Liver (tissue), 9 donors: ENCODE results near the gene MMP13. TPM values are rescaled to one million over a fixed set of nuclear protein-coding genes. Genes with fewer than 3 reads are reported as not detected.

ENCODE experiments used
- DNase-seq: peaks from one replicate; pipeline ENCODE4 v3.0.0-alpha.2; 2017; ENCODE audit warnings: low spot score
- H3K27ac ChIP-seq, 2 donors: one replicate each; pipeline ENCODE4 v1.7.0; 2013; ENCODE audit warnings: inconsistent platforms in 2 of 2, low read length in 2 of 2, control low read depth in 1 of 2, low read depth in 1 of 2, mild to moderate bottlenecking in 1 of 2
- H3K27me3 ChIP-seq, 4 donors: one replicate each; pipeline versions ENCODE4 v1.6.1 to v1.7.0; 2013; ENCODE audit warnings: low read length in 3 of 4, inconsistent platforms in 1 of 4, mild to moderate bottlenecking in 1 of 4, moderate library complexity in 1 of 4; ENCODE audit not compliant: control insufficient read depth in 4 of 4, insufficient read depth in 4 of 4
- H3K36me3 ChIP-seq, 4 donors: one replicate each; pipeline versions ENCODE4 v1.6.1 to v1.7.0; 2013; ENCODE audit warnings: low read length in 3 of 4, mild to moderate bottlenecking in 3 of 4, low read depth in 1 of 4, moderate library complexity in 1 of 4; ENCODE audit not compliant: control insufficient read depth in 4 of 4, insufficient read depth in 3 of 4
- H3K4me1 ChIP-seq, 4 donors: one replicate each; pipeline versions ENCODE4 v1.6.1 to v1.7.0; 2013; ENCODE audit warnings: low read length in 3 of 4, mild to moderate bottlenecking in 3 of 4, moderate library complexity in 1 of 4; ENCODE audit not compliant: control insufficient read depth in 4 of 4, insufficient read depth in 4 of 4
- H3K4me3 ChIP-seq, 3 donors: one replicate each; pipeline versions ENCODE4 v1.6.1 to v1.7.0; 2013; ENCODE audit warnings: low read length in 3 of 3, control low read depth in 1 of 3, low read depth in 1 of 3, mild to moderate bottlenecking in 1 of 3
- H3K9ac ChIP-seq, 2 donors: one replicate each; pipeline ENCODE4 v1.7.0; 2013; ENCODE audit warnings: low read length in 2 of 2, mild to moderate bottlenecking in 2 of 2, moderate library complexity in 2 of 2, control low read depth in 1 of 2, low read depth in 1 of 2
- H3K9me3 ChIP-seq, 4 donors: one replicate each; pipeline versions ENCODE4 v1.6.1 to v1.7.0; 2013; ENCODE audit warnings: low read length in 3 of 4; ENCODE audit not compliant: control insufficient read depth in 4 of 4
- ATF3 ChIP-seq: IDR thresholded peaks from 2 replicates; pipeline ENCODE4 v1.6.1; 2016; ENCODE audit warnings: antibody characterized with exemption
- CTCF ChIP-seq: fragments of 150-350 bp; IDR thresholded peaks from 2 replicates; pipeline ENCODE4 v1.5.1; 2017; ENCODE audit warnings: improper control_type of control experiment, low read depth, low read length; ENCODE audit not compliant: missing input control
- EGR1 ChIP-seq, 2 donors: IDR thresholded peaks; 2 replicates each; pipeline ENCODE4 v1.6.1; 2016 to 2018; ENCODE audit warnings: antibody characterized with exemption in 2 of 2, low read depth in 2 of 2
- FOXA1 ChIP-seq: IDR thresholded peaks from 2 replicates; pipeline ENCODE4 v1.6.1; 2016; ENCODE audit warnings: antibody characterized with exemption
- FOXA2 ChIP-seq: IDR thresholded peaks from 2 replicates; pipeline ENCODE4 v1.6.1; 2016; ENCODE audit warnings: antibody characterized with exemption
- GABPA ChIP-seq, 2 donors: IDR thresholded peaks in 1 of 2; conservative IDR thresholded peaks in 1 of 2; 2 replicates each; pipeline ENCODE4 v1.6.1; 2016; ENCODE audit warnings: antibody characterized with exemption in 2 of 2, mild to moderate bottlenecking in 1 of 2, moderate library complexity in 1 of 2
- HNF4A ChIP-seq, 2 donors: conservative IDR thresholded peaks; 2 replicates each; pipeline ENCODE4 v1.6.1; 2016; ENCODE audit warnings: antibody characterized with exemption in 2 of 2, mild to moderate bottlenecking in 2 of 2
- HNF4G ChIP-seq: IDR thresholded peaks from 2 replicates; pipeline ENCODE4 v1.6.1; 2016; ENCODE audit warnings: antibody characterized with exemption
- JUND ChIP-seq, 2 donors: IDR thresholded peaks; 2 replicates each; pipeline ENCODE4 v1.6.1; 2016; ENCODE audit warnings: antibody characterized with exemption in 2 of 2
- NR2F2 ChIP-seq: IDR thresholded peaks from 2 replicates; pipeline ENCODE4 v1.6.1; 2016; ENCODE audit warnings: antibody characterized with exemption
- RAD21 ChIP-seq, 2 donors: IDR thresholded peaks; 2 replicates each; pipeline ENCODE4 v1.6.1; 2016; ENCODE audit warnings: antibody characterized with exemption in 2 of 2, mild to moderate bottlenecking in 2 of 2
- REST ChIP-seq: IDR thresholded peaks from 2 replicates; pipeline ENCODE4 v1.6.1; 2016; ENCODE audit warnings: antibody characterized with exemption, mild to moderate bottlenecking
- RXRA ChIP-seq, 2 donors: IDR thresholded peaks; 2 replicates each; pipeline ENCODE4 v1.6.1; 2017 to 2018; ENCODE audit warnings: antibody characterized with exemption in 2 of 2, mild to moderate bottlenecking in 1 of 2
- TAF1 ChIP-seq: conservative IDR thresholded peaks from 2 replicates; pipeline ENCODE4 v1.6.1; 2016; ENCODE audit warnings: antibody characterized with exemption, mild to moderate bottlenecking
- YY1 ChIP-seq: IDR thresholded peaks from 2 replicates; pipeline ENCODE4 v1.6.1; 2016; ENCODE audit warnings: antibody characterized with exemption, mild to moderate bottlenecking
- ZBTB33 ChIP-seq: IDR thresholded peaks from 2 replicates; pipeline ENCODE4 v1.6.1; 2016; ENCODE audit warnings: antibody characterized with exemption
- WGBS: extraction: QIAGEN DNeasy Blood & Tissue Kit; methylation state at CpG from one replicate; pipeline ENCODE4 v1.1.7; 2013; 5-methylcytosine and 5-hydroxymethylcytosine counted together
- polyA plus RNA-seq, 2 donors: library from polyadenylated mRNA; stranded (reverse) in 1 of 2; unstranded in 1 of 2; fragments of 200-250 nt in 1 of 2; fragments of >200 nt in 1 of 2; fragmentation: Nextera tagmentation in 1 of 2; extraction: Ambion mirVana in 1 of 2; gene quantifications; one replicate each; pipeline versions ENCODE4 v1.2.1 to v1.2.3, GENCODE V29; 2013 to 2015
- total RNA-seq, 2 donors: library from RNA; depleted of rRNA; stranded (reverse); fragments of >200 nt; gene quantifications; one replicate each; pipeline ENCODE4 v1.2.3, GENCODE V29; 2014
- donor health status: healthy.
- donor health status: healthy.
- donor health status: healthy.
- donor health status: healthy.
- donor health status: healthy.

The MMP13 gene
- total and polyA plus RNA-seq, 4 donors: not detected

- Histone ChIP-seq H3K27me3 (no peaks in the 10 kb centered on the region), H3K36me3 (no peaks in the 10 kb centered on the region), H3K9me3 (no peaks in the 10 kb centered on the region), H3K9ac (no peak overlapping the region), H3K4me1 (no peaks in the 10 kb centered on the region), H3K4me3 (no peak overlapping the region), H3K27ac (no peak overlapping the region)
- TF ChIP-seq EGR1 (IDR thresholded peaks at IDR 0.05; ENCODE audit: low read depth in 2 of 2) (no peak), GABPA (IDR thresholded peaks at IDR 0.05 in 1 of 2, conservative IDR thresholded peaks at IDR 0.05 in 1 of 2) (no peak), ATF3 (no peak), REST (no peak), HNF4A (conservative IDR thresholded peaks at IDR 0.05) (no peak), NR2F2 (no peak), ZBTB33 (no peak), TAF1 (no peak), FOXA1 (no peak), RAD21 (IDR thresholded peaks at IDR 0.05) (no peak), HNF4G (no peak), RXRA (IDR thresholded peaks at IDR 0.05) (no peak), CTCF (no peak), FOXA2 (no peak), YY1 (no peak), JUND (IDR thresholded peaks at IDR 0.05) (no peak)
- DNase-seq: no peak
Measured at GRCh38 chr11:102966011-102966410, 10.5 kb upstream of the MMP13 start.

- WGBS: 76% methylated on average over 14 of the region's 14 CpGs
- H3K27me3 ChIP-seq: no peaks in the 10 kb centered on the region
- TF ChIP-seq EGR1 (IDR thresholded peaks at IDR 0.05; ENCODE audit: low read depth in 2 of 2): no peak
- no peak for TF ChIP-seq RXRA (IDR thresholded peaks at IDR 0.05)
- TF ChIP-seq ZBTB33: no peak
- no peak for TF ChIP-seq CTCF
- no peak for TF ChIP-seq GABPA (IDR thresholded peaks at IDR 0.05 in 1 of 2, conservative IDR thresholded peaks at IDR 0.05 in 1 of 2)
- TF ChIP-seq ATF3: no peak
- TF ChIP-seq REST: no peak
Measured at GRCh38 chr11:102964867-102965266, 9.3 kb upstream of the MMP13 start.

More at GRCh38 chr11:102964867-102965266, 9.3 kb upstream of the MMP13 start:
- DNase-seq: no peak
- Histone ChIP-seq H3K36me3 (no peaks in the 10 kb centered on the region), H3K27ac (no peak overlapping the region), H3K9ac (no peak overlapping the region), H3K4me3 (no peak overlapping the region), H3K4me1 (no peaks in the 10 kb centered on the region), H3K9me3 (no peaks in the 10 kb centered on the region)
